ENCODE results near the gene SLC6A17. TPM values are rescaled to one million over a fixed set of nuclear protein-coding genes. Genes with fewer than 3 reads are reported as not detected.

The SLC6A17 gene
- total RNA-seq, 1 donor from 2014 or later, result not detected

GRCh38 chr1:110164725-110165350 lies 14.5 kb downstream of the SLC6A17 start:
- H3K4me3 ChIP-seq, result no peak overlapping the region
- DNase-seq (no peak), ATAC-seq (no peak)
- H3K9me3 ChIP-seq, result no peaks in the 10 kb centered on the region
- H3K36me3 ChIP-seq, result no peaks in the 10 kb centered on the region
- no peaks in the 10 kb centered on the region for H3K4me1 ChIP-seq
- intact Hi-C loops (cut with DNase I), result no loop called here
- TF ChIP-seq, protein P1, sequence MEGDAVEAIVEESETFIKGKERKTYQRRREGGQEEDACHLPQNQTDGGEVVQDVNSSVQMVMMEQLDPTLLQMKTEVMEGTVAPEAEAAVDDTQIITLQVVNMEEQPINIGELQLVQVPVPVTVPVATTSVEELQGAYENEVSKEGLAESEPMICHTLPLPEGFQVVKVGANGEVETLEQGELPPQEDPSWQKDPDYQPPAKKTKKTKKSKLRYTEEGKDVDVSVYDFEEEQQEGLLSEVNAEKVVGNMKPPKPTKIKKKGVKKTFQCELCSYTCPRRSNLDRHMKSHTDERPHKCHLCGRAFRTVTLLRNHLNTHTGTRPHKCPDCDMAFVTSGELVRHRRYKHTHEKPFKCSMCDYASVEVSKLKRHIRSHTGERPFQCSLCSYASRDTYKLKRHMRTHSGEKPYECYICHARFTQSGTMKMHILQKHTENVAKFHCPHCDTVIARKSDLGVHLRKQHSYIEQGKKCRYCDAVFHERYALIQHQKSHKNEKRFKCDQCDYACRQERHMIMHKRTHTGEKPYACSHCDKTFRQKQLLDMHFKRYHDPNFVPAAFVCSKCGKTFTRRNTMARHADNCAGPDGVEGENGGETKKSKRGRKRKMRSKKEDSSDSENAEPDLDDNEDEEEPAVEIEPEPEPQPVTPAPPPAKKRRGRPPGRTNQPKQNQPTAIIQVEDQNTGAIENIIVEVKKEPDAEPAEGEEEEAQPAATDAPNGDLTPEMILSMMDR (IDR thresholded peaks at IDR 0.05), result no peak
- H3K27me3 ChIP-seq (ENCODE audit: low read depth), result peaks cover 5% of the 10 kb centered on the region
- no peak overlapping the region for H3K27ac ChIP-seq

DNA sequence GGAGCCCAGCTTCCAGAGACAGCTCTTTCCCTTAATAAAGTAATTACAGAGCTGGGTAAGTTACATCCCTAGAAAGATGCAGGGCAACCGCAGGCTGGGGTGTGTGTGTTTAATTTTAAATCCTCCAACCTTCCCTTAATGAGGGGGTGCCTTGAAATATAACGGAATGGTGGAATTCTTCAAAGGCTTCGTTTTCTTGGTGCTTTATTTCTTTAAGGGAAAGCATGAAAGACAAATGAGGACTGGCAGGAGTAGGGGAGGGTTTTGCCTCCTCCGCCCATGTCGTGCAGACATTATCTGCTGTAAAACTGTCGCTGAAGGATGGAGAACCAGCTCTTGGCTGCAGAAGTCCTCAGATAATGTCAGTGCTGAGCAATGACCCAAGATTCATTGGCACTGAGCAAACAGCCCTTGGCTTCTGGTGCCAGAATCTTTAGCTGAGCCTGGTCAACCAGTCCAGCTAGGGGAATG lies 15.5 kb downstream of the SLC6A17 start:
- TF ChIP-seq, protein P1 (IDR thresholded peaks at IDR 0.05), result no peak
- Histone ChIP-seq H3K4me3 (no peak overlapping the region), H3K27ac (no peak overlapping the region), H3K9me3 (no peaks in the 10 kb centered on the region), H3K4me1 (no peaks in the 10 kb centered on the region), H3K36me3 (no peaks in the 10 kb centered on the region), H3K27me3 (ENCODE audit: low read depth) (no peaks in the 10 kb centered on the region)
- ATAC-seq, result no peak
- intact Hi-C loops (cut with DNase I), result no loop called here
- DNase-seq, result no peak

DNA sequence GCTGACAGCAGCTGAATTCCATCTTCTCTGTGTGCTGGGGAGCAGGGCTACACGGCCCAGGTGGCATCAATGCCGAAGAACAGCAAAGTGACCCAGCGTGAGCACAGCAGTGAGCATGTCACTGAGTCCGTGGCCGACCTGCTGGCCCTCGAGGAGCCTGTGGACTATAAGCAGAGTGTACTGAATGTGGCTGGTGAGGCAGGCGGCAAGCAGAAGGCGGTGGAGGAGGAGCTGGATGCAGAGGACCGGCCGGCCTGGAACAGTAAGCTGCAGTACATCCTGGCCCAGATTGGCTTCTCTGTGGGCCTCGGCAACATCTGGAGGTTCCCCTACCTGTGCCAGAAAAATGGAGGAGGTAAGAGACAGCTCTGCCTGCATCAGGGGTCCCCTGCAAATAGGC lies 16.6 kb downstream of the SLC6A17 start:
- no peak for DNase-seq
- TF ChIP-seq, protein P1 (IDR thresholded peaks at IDR 0.05), result no peak
- Histone ChIP-seq H3K27ac (no peak overlapping the region), H3K27me3 (ENCODE audit: low read depth) (no peaks in the 10 kb centered on the region), H3K4me1 (no peaks in the 10 kb centered on the region), H3K4me3 (no peak overlapping the region), H3K36me3 (no peaks in the 10 kb centered on the region), H3K9me3 (no peaks in the 10 kb centered on the region)
- intact Hi-C loops (cut with DNase I), result no loop called here
- no peak for ATAC-seq

DNA sequence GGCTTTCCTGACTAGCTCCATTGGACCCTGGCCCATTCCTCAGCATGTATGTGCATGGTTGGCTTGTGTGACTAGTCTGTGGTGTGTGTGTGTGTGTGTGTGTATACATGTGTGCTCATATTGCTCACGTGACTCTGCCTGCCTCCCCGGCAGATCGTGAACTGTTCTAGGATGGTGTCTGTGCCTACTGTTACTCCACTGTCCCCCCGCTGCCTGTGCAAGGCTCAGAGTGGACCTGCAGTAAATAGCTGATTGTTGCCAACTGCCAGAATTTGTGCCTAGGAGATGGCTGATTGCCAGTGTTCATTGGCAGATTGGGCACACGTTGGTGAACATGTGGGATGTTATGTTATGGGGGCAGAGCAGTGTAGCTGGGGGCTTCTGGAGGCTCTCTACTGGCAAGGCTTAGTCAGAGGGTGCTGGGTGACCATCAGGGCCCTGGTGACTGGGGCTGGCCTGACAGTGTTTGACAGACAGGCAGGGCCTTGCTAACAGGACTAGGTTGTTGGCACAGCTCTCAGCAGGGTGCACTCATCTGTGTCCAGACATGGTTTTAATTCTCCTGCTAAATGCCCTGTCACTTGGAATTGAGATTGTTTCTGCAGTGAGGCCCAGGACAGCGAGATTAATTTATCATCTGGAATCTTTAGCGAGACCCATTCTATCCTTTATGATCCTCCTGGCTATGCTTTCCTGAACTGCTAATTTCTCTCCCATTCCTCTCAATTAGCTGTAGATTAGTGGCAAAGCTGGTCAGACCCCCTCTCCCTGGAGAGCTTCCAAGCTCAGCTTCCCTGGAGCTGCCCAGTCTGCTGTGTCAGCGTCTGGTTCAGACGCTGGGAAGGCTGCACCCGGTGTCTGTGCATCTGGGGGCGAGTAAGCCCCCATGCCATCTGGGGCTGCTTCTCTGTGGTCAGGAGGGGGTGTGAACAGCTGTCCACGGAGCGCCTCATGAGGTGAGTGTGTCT lies 20.8 kb downstream of the SLC6A17 start:
- TF ChIP-seq, protein P1 (IDR thresholded peaks at IDR 0.05), result no peak
- ATAC-seq (no peak), DNase-seq (no peak)
- Histone ChIP-seq H3K27ac (no peak overlapping the region), H3K4me3 (no peak overlapping the region), H3K27me3 (ENCODE audit: low read depth) (peaks cover 3% of the 10 kb centered on the region), H3K9me3 (no peaks in the 10 kb centered on the region), H3K36me3 (no peaks in the 10 kb centered on the region), H3K4me1 (no peaks in the 10 kb centered on the region)
- intact Hi-C loops (cut with DNase I), result no loop called here

DNA sequence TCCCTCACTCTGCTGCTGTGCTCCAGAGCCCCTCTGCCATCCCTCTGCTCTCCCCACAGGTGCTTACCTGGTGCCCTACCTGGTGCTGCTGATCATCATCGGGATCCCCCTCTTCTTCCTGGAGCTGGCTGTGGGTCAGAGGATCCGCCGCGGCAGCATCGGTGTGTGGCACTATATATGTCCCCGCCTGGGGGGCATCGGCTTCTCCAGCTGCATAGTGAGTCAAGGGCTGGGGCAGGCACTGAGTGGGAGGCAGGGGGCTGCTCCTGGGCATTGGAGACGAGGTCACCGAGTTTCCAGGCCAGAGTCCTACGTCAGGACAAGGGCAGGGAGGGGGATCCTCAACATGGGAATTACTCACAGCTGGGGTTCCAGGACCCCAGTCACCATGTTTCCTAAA lies 21.7 kb downstream of the SLC6A17 start:
- intact Hi-C loops (cut with DNase I), result no loop called here
- no peak overlapping the region for H3K27ac ChIP-seq
- H3K9me3 ChIP-seq, result no peaks in the 10 kb centered on the region
- TF ChIP-seq, protein P1 (IDR thresholded peaks at IDR 0.05), result no peak
- H3K4me1 ChIP-seq, result no peaks in the 10 kb centered on the region
- ATAC-seq, result no peak
- no peak for DNase-seq
- H3K27me3 ChIP-seq (ENCODE audit: low read depth), result peaks cover 3% of the 10 kb centered on the region
- no peak overlapping the region for H3K4me3 ChIP-seq
- no peaks in the 10 kb centered on the region for H3K36me3 ChIP-seq
